HepG2 (cell line): ENCODE measurements around the gene TOMM20. TPM values are rescaled to one million over a fixed set of nuclear protein-coding genes. Genes with fewer than 3 reads are reported as not detected.

Experiments used
- DPF2 ChIP-seq: sonication (generic); formaldehyde crosslinking; IDR thresholded peaks from 2 replicates; pipeline ENCODE4 v1.4.0; 2020; ENCODE audit warnings: mild to moderate bottlenecking, low read depth, missing genetic modification reagents, borderline replicate concordance
- EHMT2 ChIP-seq: fragments of 200-600 bp; sonication (generic); IDR thresholded peaks from 2 replicates; pipeline ENCODE4 v1.7.0; 2017; ENCODE audit warnings: antibody characterized with exemption, low read depth, low read length, borderline replicate concordance
- HDAC1 ChIP-seq: sonication (generic); formaldehyde crosslinking; IDR thresholded peaks from 2 replicates; pipeline ENCODE4 v1.5.1; 2020; ENCODE audit warnings: mild to moderate bottlenecking, missing genetic modification reagents
- JUNB ChIP-seq: sonication (generic); formaldehyde crosslinking; IDR thresholded peaks from 2 replicates; pipeline ENCODE4 v1.8.0; 2022; ENCODE audit warnings: missing genetic modification reagents, mild to moderate bottlenecking, borderline replicate concordance
- MEIS2 ChIP-seq: sonication (generic); formaldehyde crosslinking; IDR thresholded peaks from 2 replicates; pipeline ENCODE4 v1.9.0; 2021; ENCODE audit warnings: mild to moderate bottlenecking, missing genetic modification reagents
- REXO4 ChIP-seq: sonication (generic); formaldehyde crosslinking; IDR thresholded peaks from 2 replicates; pipeline ENCODE4 v1.8.0; 2022; ENCODE audit warnings: missing genetic modification reagents, mild to moderate bottlenecking, borderline replicate concordance
- SNAPC2 ChIP-seq: sonication (generic); formaldehyde crosslinking; IDR thresholded peaks from 2 replicates; pipeline ENCODE4 v1.8.1; 2022; ENCODE audit warnings: mild to moderate bottlenecking, missing genetic modification reagents
- TCF7L2 ChIP-seq: IDR thresholded peaks from 2 replicates; pipeline ENCODE4 v1.6.1; 2011; ENCODE audit warnings: mild to moderate bottlenecking, low read depth, low read length, moderate library complexity
- ZNF737 ChIP-seq: sonication (generic); formaldehyde crosslinking; IDR thresholded peaks from 2 replicates; pipeline ENCODE4 v1.5.0; 2020; ENCODE audit warnings: missing genetic modification reagents, mild to moderate bottlenecking, borderline replicate concordance
- polyA plus RNA-seq, 8 experiments: library from polyadenylated mRNA; depleted of rRNA in 3 of 8; stranded (reverse) in 7 of 8; unstranded in 1 of 8; fragments of >200 nt; fragmentation: Illumina TruSeq in 4 of 8; extraction: Trizol in 4 of 8; gene quantifications; 2 replicates each; pipeline versions ENCODE4 v1.2.1 to v1.2.3, GENCODE V29; 2011 to 2016; ENCODE audit warnings: low read depth in 4 of 8, missing spikeins in 1 of 8, mixed read lengths in 1 of 8; ENCODE audit not compliant: insufficient read depth in 1 of 8
- total RNA-seq, 5 experiments: library from RNA; depleted of rRNA; stranded (reverse); fragments of >200 nt; fragmentation: Illumina TruSeq; extraction: Trizol; gene quantifications; 2 replicates each; pipeline ENCODE4 v1.2.3, GENCODE V29; 2016; ENCODE audit warnings: low read depth in 1 of 5
- TF ChIP-seq, protein P1 (sequence below): sonication (generic); formaldehyde crosslinking; conservative IDR thresholded peaks from 2 replicates; pipeline ENCODE4 v1.4.0; 2020; ENCODE audit warnings: missing genetic modification reagents
- TF ChIP-seq, protein P2 (sequence below): IDR thresholded peaks from 2 replicates; pipeline ENCODE4 v1.6.1; 2016; ENCODE audit warnings: low read depth, control low read depth
- TF ChIP-seq, protein P3 (sequence below): sonication (generic); formaldehyde crosslinking; IDR thresholded peaks from 2 replicates; pipeline ENCODE4 v1.4.0; 2020; ENCODE audit warnings: missing genetic modification reagents, borderline replicate concordance
- TF ChIP-seq, protein P4 (sequence below): sonication (generic); formaldehyde crosslinking; IDR thresholded peaks from 2 replicates; pipeline ENCODE4 v1.8.0; 2022; ENCODE audit warnings: mild to moderate bottlenecking, missing genetic modification reagents; ENCODE audit not compliant: insufficient replicate concordance
- TF ChIP-seq, protein P5 (sequence below): IDR thresholded peaks from 2 replicates; pipeline ENCODE4 v1.6.1; 2012; ENCODE audit warnings: low read length, improper control_type of control experiment
- TF ChIP-seq, protein P6 (sequence below): IDR thresholded peaks from 2 replicates; pipeline ENCODE4 v1.6.1; 2016; ENCODE audit warnings: mild to moderate bottlenecking, missing biosample characterization, missing genetic modification reagents
- TF ChIP-seq, protein P7 (sequence below): sonication (generic); formaldehyde crosslinking; IDR thresholded peaks from 2 replicates; pipeline ENCODE4 v1.5.0; 2020; ENCODE audit warnings: missing genetic modification reagents, mild to moderate bottlenecking, borderline replicate concordance

Gene TOMM20
- total and polyA plus RNA-seq, 2 of the 13 experiments (the other 11 are each of a cell fraction or from before 2014, with no cell fraction given): 153 to 376 TPM

DNA sequence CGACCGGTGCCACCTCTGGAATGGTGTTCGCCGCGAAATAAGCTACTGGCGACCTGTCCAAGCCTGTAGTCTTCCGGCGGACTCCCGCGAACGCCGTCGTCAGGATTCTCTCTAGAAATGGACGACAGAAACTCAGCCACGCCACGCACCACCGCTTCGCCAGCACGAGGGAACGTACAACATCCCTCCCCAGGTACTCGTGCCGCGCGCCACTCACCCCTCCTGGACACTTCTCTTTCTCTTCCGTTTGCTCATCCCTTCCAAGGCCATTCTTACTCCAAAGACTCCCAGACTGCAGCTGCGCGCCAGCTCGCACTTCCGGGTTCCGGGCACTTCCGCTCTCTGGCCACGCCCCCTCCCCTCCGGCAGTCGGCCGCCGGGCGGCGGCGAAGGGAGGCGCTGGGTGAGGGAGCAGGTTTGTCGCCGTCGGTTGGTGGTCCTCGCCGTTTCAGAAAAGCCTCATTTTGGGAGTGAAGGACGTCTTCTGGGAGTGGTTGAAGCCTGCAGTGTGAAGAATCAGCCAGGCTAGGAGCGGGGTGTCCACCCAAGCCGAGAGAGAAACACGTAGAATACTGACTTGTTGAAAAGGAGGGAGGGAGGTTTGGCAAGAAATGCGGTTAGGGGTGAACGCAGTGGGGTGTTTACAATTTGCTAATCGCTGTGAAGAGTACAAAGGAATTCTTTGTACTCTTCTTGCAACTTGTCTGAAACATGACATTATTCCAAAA lies 32.5 kb upstream of the TOMM20 start, which contains the start of gene RBM34 (continued):
- TF ChIP-seq DPF2 (no peak), SNAPC2 (CRISPR knock-in tag) (no peak; the same call in 1 of the 2 replicates), EHMT2 (no peak), TCF7L2 (no peak), HDAC1 (CRISPR knock-in tag) (no peak; the same call in 1 of the 2 replicates), MEIS2 (CRISPR knock-in tag) (peak; percentile 91), REXO4 (CRISPR knock-in tag) (no peak), JUNB (CRISPR knock-in tag) (no peak), ZNF737 (CRISPR knock-in tag) (no peak)
- TF ChIP-seq, protein P1, sequence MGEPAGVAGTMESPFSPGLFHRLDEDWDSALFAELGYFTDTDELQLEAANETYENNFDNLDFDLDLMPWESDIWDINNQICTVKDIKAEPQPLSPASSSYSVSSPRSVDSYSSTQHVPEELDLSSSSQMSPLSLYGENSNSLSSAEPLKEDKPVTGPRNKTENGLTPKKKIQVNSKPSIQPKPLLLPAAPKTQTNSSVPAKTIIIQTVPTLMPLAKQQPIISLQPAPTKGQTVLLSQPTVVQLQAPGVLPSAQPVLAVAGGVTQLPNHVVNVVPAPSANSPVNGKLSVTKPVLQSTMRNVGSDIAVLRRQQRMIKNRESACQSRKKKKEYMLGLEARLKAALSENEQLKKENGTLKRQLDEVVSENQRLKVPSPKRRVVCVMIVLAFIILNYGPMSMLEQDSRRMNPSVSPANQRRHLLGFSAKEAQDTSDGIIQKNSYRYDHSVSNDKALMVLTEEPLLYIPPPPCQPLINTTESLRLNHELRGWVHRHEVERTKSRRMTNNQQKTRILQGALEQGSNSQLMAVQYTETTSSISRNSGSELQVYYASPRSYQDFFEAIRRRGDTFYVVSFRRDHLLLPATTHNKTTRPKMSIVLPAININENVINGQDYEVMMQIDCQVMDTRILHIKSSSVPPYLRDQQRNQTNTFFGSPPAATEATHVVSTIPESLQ: no peak
- TF ChIP-seq, protein P2, sequence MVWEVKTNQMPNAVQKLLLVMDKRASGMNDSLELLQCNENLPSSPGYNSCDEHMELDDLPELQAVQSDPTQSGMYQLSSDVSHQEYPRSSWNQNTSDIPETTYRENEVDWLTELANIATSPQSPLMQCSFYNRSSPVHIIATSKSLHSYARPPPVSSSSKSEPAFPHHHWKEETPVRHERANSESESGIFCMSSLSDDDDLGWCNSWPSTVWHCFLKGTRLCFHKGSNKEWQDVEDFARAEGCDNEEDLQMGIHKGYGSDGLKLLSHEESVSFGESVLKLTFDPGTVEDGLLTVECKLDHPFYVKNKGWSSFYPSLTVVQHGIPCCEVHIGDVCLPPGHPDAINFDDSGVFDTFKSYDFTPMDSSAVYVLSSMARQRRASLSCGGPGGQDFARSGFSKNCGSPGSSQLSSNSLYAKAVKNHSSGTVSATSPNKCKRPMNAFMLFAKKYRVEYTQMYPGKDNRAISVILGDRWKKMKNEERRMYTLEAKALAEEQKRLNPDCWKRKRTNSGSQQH (CRISPR knock-in tag): peak; percentile 65; the same call in 1 of the 2 replicates
- TF ChIP-seq, protein P3, sequence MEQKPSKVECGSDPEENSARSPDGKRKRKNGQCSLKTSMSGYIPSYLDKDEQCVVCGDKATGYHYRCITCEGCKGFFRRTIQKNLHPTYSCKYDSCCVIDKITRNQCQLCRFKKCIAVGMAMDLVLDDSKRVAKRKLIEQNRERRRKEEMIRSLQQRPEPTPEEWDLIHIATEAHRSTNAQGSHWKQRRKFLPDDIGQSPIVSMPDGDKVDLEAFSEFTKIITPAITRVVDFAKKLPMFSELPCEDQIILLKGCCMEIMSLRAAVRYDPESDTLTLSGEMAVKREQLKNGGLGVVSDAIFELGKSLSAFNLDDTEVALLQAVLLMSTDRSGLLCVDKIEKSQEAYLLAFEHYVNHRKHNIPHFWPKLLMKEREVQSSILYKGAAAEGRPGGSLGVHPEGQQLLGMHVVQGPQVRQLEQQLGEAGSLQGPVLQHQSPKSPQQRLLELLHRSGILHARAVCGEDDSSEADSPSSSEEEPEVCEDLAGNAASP (CRISPR knock-in tag): no peak; the same call in 1 of the 2 replicates
- TF ChIP-seq, protein P4, sequence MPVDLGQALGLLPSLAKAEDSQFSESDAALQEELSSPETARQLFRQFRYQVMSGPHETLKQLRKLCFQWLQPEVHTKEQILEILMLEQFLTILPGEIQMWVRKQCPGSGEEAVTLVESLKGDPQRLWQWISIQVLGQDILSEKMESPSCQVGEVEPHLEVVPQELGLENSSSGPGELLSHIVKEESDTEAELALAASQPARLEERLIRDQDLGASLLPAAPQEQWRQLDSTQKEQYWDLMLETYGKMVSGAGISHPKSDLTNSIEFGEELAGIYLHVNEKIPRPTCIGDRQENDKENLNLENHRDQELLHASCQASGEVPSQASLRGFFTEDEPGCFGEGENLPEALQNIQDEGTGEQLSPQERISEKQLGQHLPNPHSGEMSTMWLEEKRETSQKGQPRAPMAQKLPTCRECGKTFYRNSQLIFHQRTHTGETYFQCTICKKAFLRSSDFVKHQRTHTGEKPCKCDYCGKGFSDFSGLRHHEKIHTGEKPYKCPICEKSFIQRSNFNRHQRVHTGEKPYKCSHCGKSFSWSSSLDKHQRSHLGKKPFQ (CRISPR knock-in tag): peak; percentile 98
- TF ChIP-seq, protein P5, sequence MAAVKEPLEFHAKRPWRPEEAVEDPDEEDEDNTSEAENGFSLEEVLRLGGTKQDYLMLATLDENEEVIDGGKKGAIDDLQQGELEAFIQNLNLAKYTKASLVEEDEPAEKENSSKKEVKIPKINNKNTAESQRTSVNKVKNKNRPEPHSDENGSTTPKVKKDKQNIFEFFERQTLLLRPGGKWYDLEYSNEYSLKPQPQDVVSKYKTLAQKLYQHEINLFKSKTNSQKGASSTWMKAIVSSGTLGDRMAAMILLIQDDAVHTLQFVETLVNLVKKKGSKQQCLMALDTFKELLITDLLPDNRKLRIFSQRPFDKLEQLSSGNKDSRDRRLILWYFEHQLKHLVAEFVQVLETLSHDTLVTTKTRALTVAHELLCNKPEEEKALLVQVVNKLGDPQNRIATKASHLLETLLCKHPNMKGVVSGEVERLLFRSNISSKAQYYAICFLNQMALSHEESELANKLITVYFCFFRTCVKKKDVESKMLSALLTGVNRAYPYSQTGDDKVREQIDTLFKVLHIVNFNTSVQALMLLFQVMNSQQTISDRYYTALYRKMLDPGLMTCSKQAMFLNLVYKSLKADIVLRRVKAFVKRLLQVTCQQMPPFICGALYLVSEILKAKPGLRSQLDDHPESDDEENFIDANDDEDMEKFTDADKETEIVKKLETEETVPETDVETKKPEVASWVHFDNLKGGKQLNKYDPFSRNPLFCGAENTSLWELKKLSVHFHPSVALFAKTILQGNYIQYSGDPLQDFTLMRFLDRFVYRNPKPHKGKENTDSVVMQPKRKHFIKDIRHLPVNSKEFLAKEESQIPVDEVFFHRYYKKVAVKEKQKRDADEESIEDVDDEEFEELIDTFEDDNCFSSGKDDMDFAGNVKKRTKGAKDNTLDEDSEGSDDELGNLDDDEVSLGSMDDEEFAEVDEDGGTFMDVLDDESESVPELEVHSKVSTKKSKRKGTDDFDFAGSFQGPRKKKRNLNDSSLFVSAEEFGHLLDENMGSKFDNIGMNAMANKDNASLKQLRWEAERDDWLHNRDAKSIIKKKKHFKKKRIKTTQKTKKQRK: no peak
- TF ChIP-seq, protein P6, sequence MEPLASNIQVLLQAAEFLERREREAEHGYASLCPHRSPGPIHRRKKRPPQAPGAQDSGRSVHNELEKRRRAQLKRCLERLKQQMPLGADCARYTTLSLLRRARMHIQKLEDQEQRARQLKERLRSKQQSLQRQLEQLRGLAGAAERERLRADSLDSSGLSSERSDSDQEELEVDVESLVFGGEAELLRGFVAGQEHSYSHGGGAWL (CRISPR knock-in tag): peak; percentile 96
- TF ChIP-seq, protein P7, sequence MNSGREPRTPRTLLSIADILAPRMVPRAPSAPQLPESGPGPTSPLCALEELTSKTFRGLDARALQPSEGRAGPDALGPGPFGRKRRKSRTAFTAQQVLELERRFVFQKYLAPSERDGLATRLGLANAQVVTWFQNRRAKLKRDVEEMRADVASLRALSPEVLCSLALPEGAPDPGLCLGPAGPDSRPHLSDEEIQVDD: no peak
